Natural killer cell treated with Interleukin-12 subunit alpha and Interleukin-12 subunit beta and Interleukin-15 and Interleukin-18, amount 100 ng/mL, for 72 hours (primary cell): ENCODE measurements around the gene MC2R. TPM values are rescaled to one million over a fixed set of nuclear protein-coding genes. Genes with fewer than 3 reads are reported as not detected.
A peak's percentile ranks its signal among the peaks of the same experiment; 100 is the strongest.

Source experiments
- ATAC-seq, 2 donors: fragments of 150-1000 bp; cut with Tn5 transposase in 1 of 2; sonication (Bioruptor Pico), chemical (Tn5 transposase) in 1 of 2; 2 replicates each; pipeline ENCODE4 v1.10.0; 2021
- DNase-seq: peaks from one replicate; pipeline ENCODE4 v3.0.0; 2022; ENCODE audit warnings: low spot score
- H3K27ac Mint-ChIP-seq, 2 donors: 1 replicate in 1 of 2; 2 replicates in 1 of 2; pipeline ENCODE4 v1.8.0; 2022; ENCODE audit warnings: mixed read lengths in 2 of 2, mild to moderate bottlenecking in 1 of 2, moderate library complexity in 1 of 2
- H3K27me3 Mint-ChIP-seq, 2 donors: 1 replicate in 1 of 2; 2 replicates in 1 of 2; pipeline ENCODE4 v1.8.0; 2022; ENCODE audit warnings: mixed read lengths in 2 of 2
- H3K36me3 Mint-ChIP-seq: one replicate; pipeline ENCODE4 v1.8.0; 2022; ENCODE audit warnings: mixed read lengths
- H3K4me1 Mint-ChIP-seq, 2 donors: 1 replicate in 1 of 2; 2 replicates in 1 of 2; pipeline ENCODE4 v1.8.0; 2022; ENCODE audit warnings: low read depth in 2 of 2, mixed read lengths in 2 of 2, mild to moderate bottlenecking in 1 of 2
- H3K4me3 Mint-ChIP-seq: one replicate; pipeline ENCODE4 v1.8.0; 2022; ENCODE audit warnings: mixed read lengths
- H3K9me3 Mint-ChIP-seq: 2 replicates; pipeline ENCODE4 v1.8.0; 2022; ENCODE audit warnings: mixed read lengths
- total RNA-seq, 2 donors: library from RNA; stranded (reverse); gene quantifications; one replicate each; pipeline ENCODE4 v1.2.3, GENCODE V29; 2022

The MC2R gene
- not detected for total RNA-seq

GRCh38 chr18:13915391-13915790 lies at the start of gene MC2R:
TSS of gene MC2R (minus strand) at chr18:13915536. CDS start at chr18:13885518, 30,018 bp downstream.
- Mint-ChIP-seq H3K27ac (no peak within 1 kb of the TSS), H3K4me3 (no peak within 1 kb of the TSS), H3K9me3 (no peaks in the 10 kb centered on the region), H3K27me3 (peaks cover 0 to 2% of the 10 kb centered on the region in 2 donors), H3K4me1 (no peaks in the 10 kb centered on the region), H3K36me3 (no peaks in the 10 kb centered on the region)
- no peak for ATAC-seq
- no peak for DNase-seq

GRCh38 chr18:13945811-13946210 lies 30.5 kb upstream of the MC2R start:
- DNase-seq (no peak), ATAC-seq (no peak)
- H3K4me3 Mint-ChIP-seq = no peak overlapping the region
- H3K27me3 Mint-ChIP-seq = no peaks in the 10 kb centered on the region
- peaks cover 5% of the 10 kb centered on the region for H3K9me3 Mint-ChIP-seq
- no peak overlapping the region for H3K27ac Mint-ChIP-seq
- H3K36me3 Mint-ChIP-seq = no peaks in the 10 kb centered on the region
- H3K4me1 Mint-ChIP-seq = no peaks in the 10 kb centered on the region

DNA sequence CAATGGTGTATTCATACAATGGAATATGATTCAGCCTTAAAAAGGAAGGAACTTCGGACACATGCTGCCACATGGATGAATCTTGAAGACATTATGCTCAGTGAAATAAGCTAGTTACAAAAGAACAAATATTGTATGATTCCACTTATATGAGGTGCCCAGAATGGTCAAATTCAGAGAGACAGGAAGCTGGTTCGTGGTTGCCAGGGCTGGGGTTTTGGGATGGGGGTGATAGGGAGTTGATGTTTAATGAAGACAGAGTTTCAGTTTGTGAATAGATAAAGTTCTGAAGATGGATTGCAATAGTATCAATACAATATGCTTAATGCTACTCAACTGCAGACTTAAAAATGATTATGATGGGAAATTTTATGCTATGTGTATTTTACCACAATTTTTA lies 28.0 kb upstream of the MC2R start:
- Mint-ChIP-seq H3K36me3 (no peaks in the 10 kb centered on the region), H3K9me3 (peaks cover 5% of the 10 kb centered on the region), H3K27me3 (no peaks in the 10 kb centered on the region), H3K4me3 (no peak overlapping the region), H3K4me1 (no peaks in the 10 kb centered on the region), H3K27ac (no peak overlapping the region)
- DNase-seq (no peak), ATAC-seq (no peak)

- H3K27ac Mint-ChIP-seq = no peak overlapping the region
- no peaks in the 10 kb centered on the region for H3K9me3 Mint-ChIP-seq
- DNase-seq = no peak
- no peaks in the 10 kb centered on the region for H3K36me3 Mint-ChIP-seq
- H3K4me1 Mint-ChIP-seq = no peaks in the 10 kb centered on the region
- H3K4me3 Mint-ChIP-seq = no peak overlapping the region
- ATAC-seq = no peak
- H3K27me3 Mint-ChIP-seq = no peaks in the 10 kb centered on the region
These were observed 25.0 kb upstream of the MC2R start for GRCh38 chr18:13940326-13940725.

DNA sequence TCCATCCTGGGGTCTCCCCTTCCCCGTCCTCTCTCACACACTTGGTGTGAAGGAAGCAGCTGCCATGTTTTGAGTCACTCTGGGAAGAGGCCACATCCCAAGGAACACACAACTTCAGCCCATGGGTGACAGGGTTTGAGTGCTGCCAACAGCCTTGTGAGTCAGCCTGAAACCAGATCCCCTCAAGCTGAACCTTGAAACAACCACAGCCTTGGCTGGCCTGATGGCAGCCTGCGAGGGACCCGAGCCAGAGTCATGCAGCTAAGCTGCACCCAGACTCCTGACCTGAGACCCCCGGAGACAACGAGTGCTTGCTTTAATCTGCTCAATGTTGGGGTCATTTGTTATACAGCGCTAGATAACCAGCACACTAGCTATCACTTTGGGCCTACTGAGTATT lies 19.3 kb upstream of the MC2R start:
- Mint-ChIP-seq H3K4me1 (no peaks in the 10 kb centered on the region), H3K36me3 (no peaks in the 10 kb centered on the region), H3K9me3 (peaks cover under 1% of the 10 kb centered on the region), H3K27me3 (no peaks in the 10 kb centered on the region), H3K4me3 (no peak overlapping the region), H3K27ac (no peak overlapping the region)
- peak in 1 of 2 donors; percentile 24 for ATAC-seq
- DNase-seq = no peak

GRCh38 chr18:13934058-13934457 lies 18.7 kb upstream of the MC2R start:
- no peaks in the 10 kb centered on the region for H3K27me3 Mint-ChIP-seq
- H3K4me1 Mint-ChIP-seq = no peaks in the 10 kb centered on the region
- no peak overlapping the region for H3K27ac Mint-ChIP-seq
- peaks cover 4% of the 10 kb centered on the region for H3K9me3 Mint-ChIP-seq
- DNase-seq (no peak), ATAC-seq (no peak)
- no peaks in the 10 kb centered on the region for H3K36me3 Mint-ChIP-seq
- H3K4me3 Mint-ChIP-seq = no peak overlapping the region

DNA sequence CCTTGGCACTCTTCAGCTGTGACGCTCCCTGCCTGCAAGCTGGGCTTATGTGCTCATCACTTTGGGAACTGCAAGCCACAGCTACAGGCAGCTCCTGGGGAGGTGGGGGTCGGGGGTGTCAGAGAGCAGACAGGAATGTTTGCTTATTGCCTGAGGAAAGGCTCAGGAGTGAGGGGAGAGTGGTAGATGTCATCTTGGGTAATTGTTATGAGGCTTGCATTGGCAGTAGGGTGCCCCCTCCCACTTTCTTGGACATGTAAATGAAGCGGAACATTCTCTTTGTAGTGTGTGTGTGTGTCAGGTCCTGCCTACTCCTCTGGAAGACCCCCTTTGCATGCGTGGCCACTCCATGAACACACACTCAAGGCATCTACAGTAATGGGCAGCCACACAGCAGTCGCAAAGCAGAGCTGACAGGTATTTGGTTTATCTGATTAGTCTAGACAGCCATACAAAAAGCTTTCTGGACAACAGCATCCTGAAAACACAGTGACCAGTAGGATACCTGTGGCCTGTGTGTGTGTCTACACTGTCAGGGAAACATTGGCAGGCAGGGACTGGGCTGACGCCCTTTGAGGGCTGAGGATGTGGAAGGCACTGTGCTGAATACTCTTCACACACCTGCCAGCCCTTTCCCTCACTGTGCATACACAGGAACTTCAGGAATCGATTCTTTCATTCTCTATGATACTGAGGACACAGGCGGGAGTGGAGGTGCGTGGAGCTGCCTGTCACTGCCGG lies 17.1 kb upstream of the MC2R start:
- Mint-ChIP-seq H3K4me3 (no peak overlapping the region), H3K9me3 (peaks cover 4% of the 10 kb centered on the region), H3K4me1 (no peaks in the 10 kb centered on the region), H3K27ac (no peak overlapping the region), H3K27me3 (no peaks in the 10 kb centered on the region), H3K36me3 (no peaks in the 10 kb centered on the region)
- ATAC-seq (peak in 1 of 2 donors; percentile 46), DNase-seq (no peak)

GRCh38 chr18:13930964-13931363 lies 15.6 kb upstream of the MC2R start:
- DNase-seq (no peak), ATAC-seq (no peak)
- H3K27ac Mint-ChIP-seq = no peak overlapping the region
- H3K9me3 Mint-ChIP-seq = peaks cover 4% of the 10 kb centered on the region
- no peaks in the 10 kb centered on the region for H3K4me1 Mint-ChIP-seq
- H3K36me3 Mint-ChIP-seq = no peaks in the 10 kb centered on the region
- no peak overlapping the region for H3K4me3 Mint-ChIP-seq
- H3K27me3 Mint-ChIP-seq = no peaks in the 10 kb centered on the region

GRCh38 chr18:13923221-13923620 lies 7.9 kb upstream of the MC2R start:
- DNase-seq = no peak
- Mint-ChIP-seq H3K36me3 (no peaks in the 10 kb centered on the region), H3K4me3 (no peak overlapping the region), H3K4me1 (no peaks in the 10 kb centered on the region), H3K27ac (no peak overlapping the region), H3K27me3 (peaks cover 6 to 7% of the 10 kb centered on the region in 2 donors), H3K9me3 (no peaks in the 10 kb centered on the region)
- no peak for ATAC-seq

GRCh38 chr18:13918898-13919297 lies 3.6 kb upstream of the MC2R start:
- ATAC-seq (no peak), DNase-seq (no peak)
- no peaks in the 10 kb centered on the region for H3K36me3 Mint-ChIP-seq
- H3K4me1 Mint-ChIP-seq = no peaks in the 10 kb centered on the region
- no peaks in the 10 kb centered on the region for H3K9me3 Mint-ChIP-seq
- peaks cover 0 to 4% of the 10 kb centered on the region in 2 donors for H3K27me3 Mint-ChIP-seq
- H3K4me3 Mint-ChIP-seq = no peak overlapping the region
- no peak overlapping the region for H3K27ac Mint-ChIP-seq

- H3K36me3 Mint-ChIP-seq = no peaks in the 10 kb centered on the region
- H3K4me3 Mint-ChIP-seq = no peak overlapping the region
- no peak for DNase-seq
- H3K4me1 Mint-ChIP-seq = no peaks in the 10 kb centered on the region
- ATAC-seq = no peak
- H3K27me3 Mint-ChIP-seq = peaks cover 0 to 4% of the 10 kb centered on the region in 2 donors
- H3K27ac Mint-ChIP-seq = no peak overlapping the region
- no peaks in the 10 kb centered on the region for H3K9me3 Mint-ChIP-seq
These were observed 2.1 kb upstream of the MC2R start for GRCh38 chr18:13917401-13917800.

- peaks cover 0 to 4% of the 10 kb centered on the region in 2 donors for H3K27me3 Mint-ChIP-seq
- H3K36me3 Mint-ChIP-seq = no peaks in the 10 kb centered on the region
- H3K4me3 Mint-ChIP-seq = no peak overlapping the region
- no peaks in the 10 kb centered on the region for H3K4me1 Mint-ChIP-seq
- ATAC-seq (no peak), DNase-seq (no peak)
- no peaks in the 10 kb centered on the region for H3K9me3 Mint-ChIP-seq
- no peak overlapping the region for H3K27ac Mint-ChIP-seq
These were observed 1.2 kb upstream of the MC2R start for GRCh38 chr18:13916559-13916958.

DNA sequence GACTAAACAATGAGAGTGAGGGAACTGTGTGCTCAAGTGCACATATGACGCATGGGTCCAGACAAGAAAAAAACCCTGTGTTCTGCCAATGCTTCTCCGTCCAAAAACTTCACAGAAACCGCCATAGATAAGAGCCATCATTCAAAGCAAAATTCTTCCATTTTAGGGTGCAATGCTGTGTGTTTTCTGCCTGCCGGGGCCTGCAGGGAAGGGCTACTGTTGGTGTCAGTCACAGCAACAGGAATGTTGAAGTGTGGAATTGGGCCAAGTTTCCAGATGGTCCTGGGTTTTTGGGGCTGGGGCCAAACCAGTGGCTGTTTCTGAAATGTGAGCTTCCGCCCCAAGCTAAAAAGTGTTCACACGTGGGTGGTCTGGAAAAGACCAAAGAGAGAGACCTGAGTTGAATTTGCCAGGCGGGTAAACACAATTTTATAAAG lies 677 bp upstream of the MC2R start:
- H3K36me3 Mint-ChIP-seq = no peaks in the 10 kb centered on the region
- no peak for ATAC-seq
- H3K4me3 Mint-ChIP-seq = no peak overlapping the region
- H3K27ac Mint-ChIP-seq = no peak overlapping the region
- H3K27me3 Mint-ChIP-seq = peaks cover 0 to 4% of the 10 kb centered on the region in 2 donors
- DNase-seq = no peak
- no peaks in the 10 kb centered on the region for H3K9me3 Mint-ChIP-seq
- no peaks in the 10 kb centered on the region for H3K4me1 Mint-ChIP-seq

DNA sequence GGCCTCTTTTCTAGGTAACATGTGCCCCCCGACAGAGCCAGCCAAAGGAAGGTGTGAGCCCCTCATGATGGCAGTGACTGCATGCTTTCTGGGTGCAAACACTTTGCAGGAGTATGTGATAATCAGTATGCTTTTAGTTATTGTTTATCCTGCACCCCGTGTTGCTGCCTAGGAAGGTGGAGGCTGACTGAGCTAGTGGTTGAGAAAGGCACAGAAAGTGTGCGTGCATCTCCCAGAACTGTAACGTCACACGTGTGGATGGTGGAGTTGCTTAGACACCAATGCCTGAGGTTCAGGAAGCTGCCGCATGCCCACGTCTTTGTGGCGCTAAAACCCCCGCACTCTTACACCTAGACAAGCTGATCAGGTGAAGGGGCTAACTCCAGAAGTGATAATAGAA lies 580 bp downstream of the MC2R start:
- Mint-ChIP-seq H3K4me1 (no peaks in the 10 kb centered on the region), H3K4me3 (no peak overlapping the region), H3K27me3 (no peaks in the 10 kb centered on the region), H3K36me3 (no peaks in the 10 kb centered on the region), H3K27ac (no peak overlapping the region), H3K9me3 (no peaks in the 10 kb centered on the region)
- DNase-seq (no peak), ATAC-seq (no peak)

GRCh38 chr18:13914170-13914569 lies 1.2 kb downstream of the MC2R start:
- Mint-ChIP-seq H3K4me3 (no peak overlapping the region), H3K27me3 (no peaks in the 10 kb centered on the region), H3K27ac (no peak overlapping the region), H3K4me1 (no peaks in the 10 kb centered on the region), H3K9me3 (no peaks in the 10 kb centered on the region), H3K36me3 (no peaks in the 10 kb centered on the region)
- ATAC-seq (no peak), DNase-seq (no peak)
